T-helper 2 cell treated with Interferon-gamma antibody and Interleukin-4, amounts not matched to agents 5 μg/mL and 100 μg/mL, for 36 hours (primary cell): Measurements from ENCODE around the gene TOR1AIP2.

Experiments
- DNase-seq: peaks from one replicate; pipeline ENCODE4 v3.0.0; 2021; ENCODE audit warnings: low spot score
- H3K27ac Mint-ChIP-seq: one replicate; pipeline ENCODE4 v1.8.0; 2021; ENCODE audit warnings: mild to moderate bottlenecking, mixed read lengths
- H3K27me3 Mint-ChIP-seq: one replicate; pipeline ENCODE4 v1.8.0; 2021; ENCODE audit warnings: low read depth, mixed read lengths
- H3K36me3 Mint-ChIP-seq: one replicate; pipeline ENCODE4 v1.8.0; 2021; ENCODE audit warnings: low read depth, mixed read lengths
- H3K4me1 Mint-ChIP-seq: one replicate; pipeline ENCODE4 v1.8.0; 2021; ENCODE audit warnings: low read depth, mixed read lengths
- H3K4me3 Mint-ChIP-seq: one replicate; pipeline ENCODE4 v1.8.0; 2022; ENCODE audit warnings: mild to moderate bottlenecking, moderate library complexity, mixed read lengths
- H3K9me3 Mint-ChIP-seq: one replicate; pipeline ENCODE4 v1.8.0; 2021; ENCODE audit warnings: mixed read lengths

TOR1AIP2 gene

GRCh38 chr1:179800481-179800880, 77.1 kb downstream of the TOR1AIP2 start:
- Mint-ChIP-seq H3K4me3 (no peak overlapping the region), H3K4me1 (no peaks in the 10 kb centered on the region), H3K9me3 (no peaks in the 10 kb centered on the region), H3K36me3 (no peaks in the 10 kb centered on the region), H3K27ac (no peak overlapping the region), H3K27me3 (no peaks in the 10 kb centered on the region)
- DNase-seq: no peak

- H3K36me3 Mint-ChIP-seq: no peaks in the 10 kb centered on the region
- H3K4me1 Mint-ChIP-seq: no peaks in the 10 kb centered on the region
- H3K9me3 Mint-ChIP-seq: no peaks in the 10 kb centered on the region
- H3K27me3 Mint-ChIP-seq: no peaks in the 10 kb centered on the region
- H3K4me3 Mint-ChIP-seq: no peak overlapping the region
- H3K27ac Mint-ChIP-seq: no peak overlapping the region
- no peak for DNase-seq
Observed at GRCh38 chr1:179798864-179799516, 78.6 kb downstream of the TOR1AIP2 start.

- no peaks in the 10 kb centered on the region for H3K27me3 Mint-ChIP-seq
- H3K4me3 Mint-ChIP-seq: no peak overlapping the region
- H3K27ac Mint-ChIP-seq: no peak overlapping the region
- no peaks in the 10 kb centered on the region for H3K36me3 Mint-ChIP-seq
- DNase-seq: no peak
- H3K9me3 Mint-ChIP-seq: no peaks in the 10 kb centered on the region
- no peaks in the 10 kb centered on the region for H3K4me1 Mint-ChIP-seq
Observed at GRCh38 chr1:179798213-179798863, 79.3 kb downstream of the TOR1AIP2 start.

- Mint-ChIP-seq H3K27ac (no peak overlapping the region), H3K9me3 (no peaks in the 10 kb centered on the region), H3K4me3 (no peak overlapping the region), H3K36me3 (no peaks in the 10 kb centered on the region), H3K4me1 (no peaks in the 10 kb centered on the region), H3K27me3 (no peaks in the 10 kb centered on the region)
- DNase-seq: no peak
Observed at GRCh38 chr1:179794669-179795068, 82.9 kb downstream of the TOR1AIP2 start.

GRCh38 chr1:179794146-179794545, 83.5 kb downstream of the TOR1AIP2 start:
- no peak overlapping the region for H3K27ac Mint-ChIP-seq
- H3K36me3 Mint-ChIP-seq: no peaks in the 10 kb centered on the region

GRCh38 chr1:179793281-179793680, 84.3 kb downstream of the TOR1AIP2 start:
- no peak overlapping the region for H3K4me3 Mint-ChIP-seq
- H3K9me3 Mint-ChIP-seq: no peaks in the 10 kb centered on the region
- no peak for DNase-seq

More at GRCh38 chr1:179794146-179794545, 83.5 kb downstream of the TOR1AIP2 start:
- DNase-seq: no peak
- H3K9me3 Mint-ChIP-seq: no peaks in the 10 kb centered on the region
- no peak overlapping the region for H3K4me3 Mint-ChIP-seq
- H3K4me1 Mint-ChIP-seq: no peaks in the 10 kb centered on the region
- no peaks in the 10 kb centered on the region for H3K27me3 Mint-ChIP-seq

More at GRCh38 chr1:179793281-179793680, 84.3 kb downstream of the TOR1AIP2 start:
- Mint-ChIP-seq H3K4me1 (no peaks in the 10 kb centered on the region), H3K27me3 (no peaks in the 10 kb centered on the region), H3K27ac (no peak overlapping the region), H3K36me3 (no peaks in the 10 kb centered on the region)
